PC-3 (cell line): ENCODE results near the gene PMP22. TPM values are rescaled to one million over a fixed set of nuclear protein-coding genes. Genes with fewer than 3 reads are reported as not detected.

Experiments used
- ATAC-seq: fragments of 200-7000 bp; cut with Tn5 transposase; 2 replicates; pipeline ENCODE4 v1.9.1; 2020; ENCODE audit warnings: mild to moderate bottlenecking, moderate library complexity
- BruUV-seq: library from RNA; stranded (reverse); fragments of 400-500 nt; replicated peaks from 2 replicates; lab custom pipeline; 2021; lab: Mats Ljungman, UMichigan
- CTCF ChIA-PET: fragments of 300-600 bp; sonication (Branson Sonifier 250); formaldehyde crosslinking; loops from one replicate; lab custom pipeline; 2022; ENCODE audit warnings: antibody characterized with exemption; lab: Charles Lee
- POLR2A ChIA-PET: fragments of 300-600 bp; sonication (Branson Sonifier 250); formaldehyde crosslinking; loops from one replicate; lab custom pipeline; 2022; ENCODE audit warnings: antibody characterized with exemption; ENCODE audit not compliant: unreplicated experiment; lab: Charles Lee
- DNase-seq: peaks from one replicate; pipeline ENCODE4 v3.0.0-alpha.2; 2015
- H2AFZ ChIP-seq: fragments of 300-600 bp; sonication (generic); 2 replicates; pipeline ENCODE4 v1.6.0; 2016; ENCODE audit warnings: antibody characterized with exemption, low read length
- H3F3A ChIP-seq: fragments of 300-600 bp; sonication (generic); one replicate; pipeline ENCODE4 v1.6.0; 2017; ENCODE audit warnings: antibody characterized with exemption, low read length, control low read depth, mild to moderate bottlenecking; ENCODE audit not compliant: unreplicated experiment
- H3K27ac ChIP-seq: fragments of 300-600 bp; sonication (generic); 2 replicates; pipeline ENCODE4 v1.5.1; 2016; ENCODE audit warnings: mild to moderate bottlenecking, low read length
- H3K27me3 ChIP-seq: fragments of 300-600 bp; sonication (generic); 2 replicates; pipeline ENCODE4 v1.6.1; 2016; ENCODE audit warnings: low read length, mixed read lengths
- H3K36me3 ChIP-seq: fragments of 300-600 bp; sonication (generic); 2 replicates; pipeline ENCODE4 v1.6.1; 2016; ENCODE audit warnings: low read depth, mixed run types, low read length, mixed read lengths
- H3K4me1 ChIP-seq: fragments of 300-600 bp; sonication (generic); 2 replicates; pipeline ENCODE4 v1.5.1; 2016; ENCODE audit warnings: low read length; ENCODE audit not compliant: insufficient read depth
- H3K4me2 ChIP-seq: fragments of 300-600 bp; sonication (generic); 2 replicates; pipeline ENCODE4 v1.6.0; 2016; ENCODE audit warnings: low read length
- H3K4me3 ChIP-seq: fragments of 300-600 bp; sonication (generic); 2 replicates; pipeline ENCODE4 v1.5.1; 2016; ENCODE audit warnings: mild to moderate bottlenecking, low read length, mixed read lengths
- H3K79me2 ChIP-seq: fragments of 300-600 bp; sonication (generic); 2 replicates; pipeline ENCODE4 v1.6.1; 2017; ENCODE audit warnings: low read length, mixed read lengths
- H3K9ac ChIP-seq: fragments of 300-600 bp; sonication (generic); 2 replicates; pipeline ENCODE4 v1.6.0; 2016; ENCODE audit warnings: mild to moderate bottlenecking, low read length
- H3K9me2 ChIP-seq: fragments of 300-600 bp; sonication (generic); replicated peaks from 2 replicates; pipeline ENCODE4 v1.6.1; 2016; ENCODE audit warnings: mixed run types, low read length, mixed read lengths
- H3K9me3 ChIP-seq: fragments of 300-600 bp; sonication (generic); 2 replicates; pipeline ENCODE4 v1.6.1; 2016; ENCODE audit warnings: low read length, mixed read lengths
- H4K20me1 ChIP-seq: fragments of 300-600 bp; sonication (generic); 2 replicates; pipeline ENCODE4 v1.6.1; 2016; ENCODE audit warnings: low read length, mixed read lengths
- EZH2 ChIP-seq: fragments of 300-600 bp; sonication (generic); IDR thresholded peaks from one replicate; pipeline ENCODE4 v1.6.1; 2017; ENCODE audit warnings: antibody characterized with exemption, mild to moderate bottlenecking, low read length; ENCODE audit not compliant: unreplicated experiment
- EZH2phosphoT487 ChIP-seq: fragments of 300-600 bp; sonication (generic); IDR thresholded peaks from 2 replicates; pipeline ENCODE4 v1.6.1; 2018; ENCODE audit warnings: mild to moderate bottlenecking, antibody characterized with exemption, low read length, borderline replicate concordance
- intact Hi-C: fragments of 100-400 bp; cut with micrococcal nuclease; formaldehyde crosslinking; loops from 2 replicates; pipeline ENCODE4 v1.9.0; 2023
- total RNA-seq: library from RNA; depleted of rRNA; stranded (reverse); fragments of >200 nt; gene quantifications from 2 replicates; pipeline ENCODE4 v1.2.3, GENCODE V29; 2014
- TF ChIP-seq, protein P1 (sequence below): fragments of 300-600 bp; sonication (generic); conservative IDR thresholded peaks from 2 replicates; pipeline ENCODE4 v1.5.1; 2017; ENCODE audit warnings: antibody characterized with exemption, low read depth, mild to moderate bottlenecking, low read length

The PMP22 gene
- total RNA-seq, 1 experiment from 2014 or later = 51.0 TPM

DNA sequence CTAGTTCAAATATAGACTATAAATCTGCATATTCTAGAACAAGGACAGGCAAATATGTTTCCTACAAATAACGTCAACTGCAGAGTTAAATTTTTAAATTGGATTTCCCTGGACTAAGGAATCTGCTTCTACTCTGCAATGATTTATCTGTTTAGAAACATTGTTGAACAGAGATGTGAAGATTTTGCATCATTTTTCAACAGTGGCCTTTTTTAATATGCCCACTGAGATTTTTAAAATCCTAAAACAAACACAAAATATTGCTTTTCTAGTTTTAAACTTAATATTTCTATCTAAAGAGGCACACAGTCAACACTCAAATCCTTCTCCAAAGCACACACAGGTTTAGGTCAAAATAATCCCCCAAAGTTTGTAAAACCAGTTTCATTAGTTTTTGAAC, 23.7 kb upstream of the PMP22 start:
- Histone ChIP-seq H3K9ac (peak overlapping the region; percentile 72), H3K27me3 (no peaks in the 10 kb centered on the region), H3K36me3 (no peaks in the 10 kb centered on the region), H3K4me3 (peak overlapping the region; percentile 21; the same call in 1 of the 2 replicates), H3K27ac (peak overlapping the region; percentile 94), H3K79me2 (no peaks in the 10 kb centered on the region), H2AFZ (peak overlapping the region; percentile 6; the same call in 1 of the 2 replicates), H3K9me2 (no peaks in the 10 kb centered on the region), H4K20me1 (no peaks in the 10 kb centered on the region), H3F3A (no peaks in the 10 kb centered on the region), H3K4me1 (peaks cover 29% of the 10 kb centered on the region), H3K4me2 (peak overlapping the region; percentile 49), H3K9me3 (no peaks in the 10 kb centered on the region)
- ATAC-seq = no peak
- ChIA-PET POLR2A (no interaction called here), CTCF (no interaction called here)
- DNase-seq = no peak
- no peak for TF ChIP-seq EZH2
- TF ChIP-seq, protein P1, sequence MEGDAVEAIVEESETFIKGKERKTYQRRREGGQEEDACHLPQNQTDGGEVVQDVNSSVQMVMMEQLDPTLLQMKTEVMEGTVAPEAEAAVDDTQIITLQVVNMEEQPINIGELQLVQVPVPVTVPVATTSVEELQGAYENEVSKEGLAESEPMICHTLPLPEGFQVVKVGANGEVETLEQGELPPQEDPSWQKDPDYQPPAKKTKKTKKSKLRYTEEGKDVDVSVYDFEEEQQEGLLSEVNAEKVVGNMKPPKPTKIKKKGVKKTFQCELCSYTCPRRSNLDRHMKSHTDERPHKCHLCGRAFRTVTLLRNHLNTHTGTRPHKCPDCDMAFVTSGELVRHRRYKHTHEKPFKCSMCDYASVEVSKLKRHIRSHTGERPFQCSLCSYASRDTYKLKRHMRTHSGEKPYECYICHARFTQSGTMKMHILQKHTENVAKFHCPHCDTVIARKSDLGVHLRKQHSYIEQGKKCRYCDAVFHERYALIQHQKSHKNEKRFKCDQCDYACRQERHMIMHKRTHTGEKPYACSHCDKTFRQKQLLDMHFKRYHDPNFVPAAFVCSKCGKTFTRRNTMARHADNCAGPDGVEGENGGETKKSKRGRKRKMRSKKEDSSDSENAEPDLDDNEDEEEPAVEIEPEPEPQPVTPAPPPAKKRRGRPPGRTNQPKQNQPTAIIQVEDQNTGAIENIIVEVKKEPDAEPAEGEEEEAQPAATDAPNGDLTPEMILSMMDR = no peak
- no peak for TF ChIP-seq EZH2phosphoT487
- intact Hi-C loops = loop anchor here (5.0 kb wide), 1 partner anchor 53 kb away; the partner anchor contains the start of gene TEKT3
- no TSS peak for BruUV-seq

DNA sequence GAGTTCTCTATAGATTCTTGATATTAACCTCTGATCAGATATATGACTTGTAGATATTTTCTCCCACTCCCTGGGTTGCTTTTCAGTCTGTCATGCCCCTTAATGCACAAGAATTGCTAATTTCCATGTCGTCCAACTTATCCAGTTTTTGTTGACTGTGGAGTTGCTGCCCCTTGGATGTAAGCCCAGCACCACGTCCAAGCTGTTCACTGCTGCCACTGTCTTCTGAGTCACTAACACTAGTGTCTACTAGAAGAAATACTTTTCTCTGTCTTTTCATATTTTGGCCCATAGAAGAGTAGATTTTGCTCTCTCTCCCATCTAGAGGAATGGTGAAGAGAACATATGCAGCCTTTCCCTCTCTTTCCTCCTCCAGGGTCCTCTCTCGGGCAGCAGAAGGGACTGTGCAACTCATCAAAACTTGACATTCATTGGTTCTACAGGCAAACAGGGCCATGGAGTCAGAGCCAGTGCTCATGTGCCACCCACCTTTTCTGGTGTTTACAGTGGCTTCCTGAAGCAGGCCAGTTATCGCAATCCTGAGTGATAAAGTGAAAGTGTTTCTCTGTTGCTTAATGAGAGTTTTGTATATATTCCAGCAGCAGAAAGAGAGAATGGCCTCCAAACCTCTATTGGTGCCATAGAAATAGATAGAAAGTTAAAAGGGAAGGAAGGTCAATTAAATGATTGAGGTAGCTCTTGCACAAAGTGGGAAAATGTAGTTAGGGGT, 22.6 kb upstream of the PMP22 start:
- no peaks in the 10 kb centered on the region for H3K9me3 ChIP-seq
- no peaks in the 10 kb centered on the region for H4K20me1 ChIP-seq
- TF ChIP-seq EZH2 (no peak), EZH2phosphoT487 (no peak)
- TF ChIP-seq, protein P1 = no peak
- BruUV-seq = no TSS peak
- ChIA-PET CTCF (no interaction called here), POLR2A (no interaction called here)
- H3K27me3 ChIP-seq = no peaks in the 10 kb centered on the region
- H3K4me1 ChIP-seq = peaks cover 29% of the 10 kb centered on the region
- no peak overlapping the region for H3K4me3 ChIP-seq
- H2AFZ ChIP-seq = no peak overlapping the region
- no peaks in the 10 kb centered on the region for H3K79me2 ChIP-seq
- peak overlapping the region; percentile 4; the same call in 1 of the 2 replicates for H3K9ac ChIP-seq
- intact Hi-C loops = loop anchor here (5.0 kb wide), 1 partner anchor 55 kb away; the partner anchor contains the start of gene TEKT3
- H3F3A ChIP-seq = no peaks in the 10 kb centered on the region
- H3K4me2 ChIP-seq = no peak overlapping the region
- no peaks in the 10 kb centered on the region for H3K36me3 ChIP-seq
- no peak for ATAC-seq
- DNase-seq = no peak
- H3K27ac ChIP-seq = peak overlapping the region; percentile 94
- H3K9me2 ChIP-seq = no peaks in the 10 kb centered on the region

DNA sequence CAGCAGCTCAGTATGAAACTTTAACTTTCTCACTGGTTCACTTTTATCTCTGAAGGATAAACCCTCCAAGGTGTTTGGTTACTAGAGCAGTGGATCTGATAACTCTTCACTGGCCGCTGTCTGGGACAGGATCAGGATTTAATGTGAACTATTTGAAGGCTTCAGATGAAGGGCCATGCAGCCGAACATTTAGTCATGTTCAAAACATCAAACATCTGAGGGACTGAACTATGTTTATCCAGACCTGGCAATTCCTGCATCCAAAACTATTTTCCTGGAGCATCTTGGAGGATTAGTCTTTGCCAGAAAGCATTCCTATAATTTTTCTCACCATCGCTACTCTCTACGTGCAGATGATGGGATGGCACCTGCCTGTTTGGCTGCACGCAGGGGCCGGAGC, 20.3 kb upstream of the PMP22 start:
- Histone ChIP-seq H3K4me2 (no peak overlapping the region), H3K9me3 (no peaks in the 10 kb centered on the region), H3K27me3 (no peaks in the 10 kb centered on the region), H3K4me3 (no peak overlapping the region), H3K9me2 (no peaks in the 10 kb centered on the region), H2AFZ (no peak overlapping the region), H3K79me2 (no peaks in the 10 kb centered on the region), H3K36me3 (no peaks in the 10 kb centered on the region), H3K4me1 (peaks cover 17% of the 10 kb centered on the region), H4K20me1 (no peaks in the 10 kb centered on the region), H3K27ac (no peak overlapping the region), H3K9ac (no peak overlapping the region), H3F3A (no peaks in the 10 kb centered on the region)
- CTCF ChIA-PET = no interaction called here
- DNase-seq (no peak), ATAC-seq (no peak)
- TF ChIP-seq, protein P1 = no peak
- TF ChIP-seq EZH2 (no peak), EZH2phosphoT487 (no peak)
- POLR2A ChIA-PET = no interaction called here
- intact Hi-C loops = loop anchor here (5.0 kb wide), 1 partner anchor 57 kb away; the partner anchor contains the start of gene TEKT3
- BruUV-seq = no TSS peak
